Sigmoid colon (tissue), 7 donors: ENCODE data around the gene ARHGAP15. TPM values are rescaled to one million over a fixed set of nuclear protein-coding genes. Genes with fewer than 3 reads are reported as not detected.

Experiments
- DNase-seq: peaks from one replicate; pipeline ENCODE4 v3.0.0-alpha.2; 2019
- H3K27ac ChIP-seq, 4 donors: fragments of 200-600 bp; sonication (generic); one replicate each; pipeline ENCODE4 v1.5.1; 2016 to 2019; ENCODE audit warnings: mild to moderate bottlenecking in 1 of 4
- H3K27me3 ChIP-seq, 3 donors: fragments of 200-600 bp; sonication (generic); one replicate each; pipeline ENCODE4 v1.5.1; 2019; ENCODE audit warnings: mild to moderate bottlenecking in 1 of 3
- H3K36me3 ChIP-seq, 4 donors: fragments of 200-600 bp; sonication (generic); one replicate each; pipeline ENCODE4 v1.5.1; 2016 to 2019
- H3K4me1 ChIP-seq, 4 donors: fragments of 200-600 bp; sonication (generic); one replicate each; pipeline ENCODE4 v1.5.1; 2017 to 2019
- H3K4me3 ChIP-seq, 4 donors: fragments of 200-600 bp; sonication (generic); one replicate each; pipeline ENCODE4 v1.5.1; 2017 to 2019; ENCODE audit warnings: mild to moderate bottlenecking in 2 of 4, moderate library complexity in 1 of 4
- H3K9me3 ChIP-seq, 4 donors: fragments of 200-600 bp in 3 of 4; sonication (generic) in 3 of 4; one replicate each; pipeline versions ENCODE4 v1.5.1 to v1.6.1; 2013 to 2019
- EP300 ChIP-seq, 4 donors: sonication (generic); formaldehyde crosslinking; IDR thresholded peaks; one replicate each; pipeline ENCODE4 v1.6.1; 2017; ENCODE audit warnings: antibody characterized with exemption in 4 of 4
- POLR2A ChIP-seq, 2 donors: fragments of 450-650 bp; IDR thresholded peaks; one replicate each; pipeline ENCODE4 v1.6.1; 2016; ENCODE audit warnings: antibody characterized with exemption in 2 of 2, mild to moderate bottlenecking in 2 of 2, moderate library complexity in 2 of 2
- POLR2AphosphoS5 ChIP-seq, 4 donors: sonication (generic); formaldehyde crosslinking; IDR thresholded peaks; one replicate each; pipeline ENCODE4 v1.6.1; 2017; ENCODE audit warnings: antibody characterized with exemption in 4 of 4
- WGBS, 2 donors: extraction: QIAGEN DNeasy Blood & Tissue Kit; methylation state at CpG; one replicate each; pipeline ENCODE4 v1.1.7; 2013; 5-methylcytosine and 5-hydroxymethylcytosine counted together
- intact Hi-C: fragments of 100-400 bp; cut with DNase I; formaldehyde crosslinking; loops from one replicate; pipeline ENCODE4 v1.15.1; 2023
- polyA plus RNA-seq, 3 donors: library from polyadenylated mRNA; stranded (reverse); fragments of 200-250 nt; gene quantifications; one replicate each; pipeline ENCODE4 v1.2.3, GENCODE V29; 2013
- total RNA-seq, 4 donors: library from RNA; depleted of rRNA; stranded (reverse); fragments of >200 nt; gene quantifications; one replicate each; pipeline ENCODE4 v1.1.0, GENCODE V29; 2016
- TF ChIP-seq, protein P1 (sequence below), 4 experiments: fragments of 450-650 bp in 3 of 4; fragments of 200-600 bp in 1 of 4; IDR thresholded peaks; one replicate each; pipeline ENCODE4 v1.5.1; 2016 to 2019; ENCODE audit warnings: antibody characterized with exemption in 4 of 4, mild to moderate bottlenecking in 3 of 4, moderate library complexity in 2 of 4
- donor health status: healthy with polysubstance abuse.
- donor health status: Bipolar disorder and iron deficiency.
- donor health status: healthy.

Gene ARHGAP15
- total and polyA plus RNA-seq, 7 donors = 3.7 to 16.4 (median 6.0) TPM

DNA sequence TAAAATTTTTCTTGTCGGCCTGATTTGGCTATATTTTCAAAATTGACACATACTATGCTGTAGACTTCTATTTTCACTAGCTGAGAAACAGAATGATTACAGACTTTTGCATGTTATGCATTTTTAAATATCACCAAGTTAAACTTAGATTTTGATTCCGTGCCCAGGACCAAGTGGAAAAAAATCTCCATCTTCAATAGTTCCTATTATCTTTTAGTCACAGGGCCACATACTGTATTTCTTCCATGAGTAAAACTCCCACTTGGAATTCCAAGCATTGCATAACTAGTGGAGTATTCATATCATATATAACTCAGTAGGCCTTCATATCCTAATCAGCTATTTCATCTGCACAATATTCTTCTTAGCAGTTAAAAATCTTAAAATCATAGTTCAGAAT, 470.9 kb downstream of the ARHGAP15 start:
- 79 to 80% methylated on average over 2 of the region's 2 CpGs for WGBS, 2 donors
- intact Hi-C loops = no loop called here
- Histone ChIP-seq H3K27me3 (no peaks in the 10 kb centered on the region), H3K27ac (no peak overlapping the region), H3K36me3 (no peaks in the 10 kb centered on the region), H3K4me1 (no peaks in the 10 kb centered on the region), H3K9me3 (no peaks in the 10 kb centered on the region), H3K4me3 (no peak overlapping the region)
- DNase-seq = no peak
- TF ChIP-seq POLR2A (IDR thresholded peaks at IDR 0.05) = no peak
- TF ChIP-seq POLR2AphosphoS5 (IDR thresholded peaks at IDR 0.05) = no peak
- TF ChIP-seq, protein P1, sequence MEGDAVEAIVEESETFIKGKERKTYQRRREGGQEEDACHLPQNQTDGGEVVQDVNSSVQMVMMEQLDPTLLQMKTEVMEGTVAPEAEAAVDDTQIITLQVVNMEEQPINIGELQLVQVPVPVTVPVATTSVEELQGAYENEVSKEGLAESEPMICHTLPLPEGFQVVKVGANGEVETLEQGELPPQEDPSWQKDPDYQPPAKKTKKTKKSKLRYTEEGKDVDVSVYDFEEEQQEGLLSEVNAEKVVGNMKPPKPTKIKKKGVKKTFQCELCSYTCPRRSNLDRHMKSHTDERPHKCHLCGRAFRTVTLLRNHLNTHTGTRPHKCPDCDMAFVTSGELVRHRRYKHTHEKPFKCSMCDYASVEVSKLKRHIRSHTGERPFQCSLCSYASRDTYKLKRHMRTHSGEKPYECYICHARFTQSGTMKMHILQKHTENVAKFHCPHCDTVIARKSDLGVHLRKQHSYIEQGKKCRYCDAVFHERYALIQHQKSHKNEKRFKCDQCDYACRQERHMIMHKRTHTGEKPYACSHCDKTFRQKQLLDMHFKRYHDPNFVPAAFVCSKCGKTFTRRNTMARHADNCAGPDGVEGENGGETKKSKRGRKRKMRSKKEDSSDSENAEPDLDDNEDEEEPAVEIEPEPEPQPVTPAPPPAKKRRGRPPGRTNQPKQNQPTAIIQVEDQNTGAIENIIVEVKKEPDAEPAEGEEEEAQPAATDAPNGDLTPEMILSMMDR (IDR thresholded peaks at IDR 0.05) = no peak
- TF ChIP-seq EP300 (IDR thresholded peaks at IDR 0.05) = no peak

DNA sequence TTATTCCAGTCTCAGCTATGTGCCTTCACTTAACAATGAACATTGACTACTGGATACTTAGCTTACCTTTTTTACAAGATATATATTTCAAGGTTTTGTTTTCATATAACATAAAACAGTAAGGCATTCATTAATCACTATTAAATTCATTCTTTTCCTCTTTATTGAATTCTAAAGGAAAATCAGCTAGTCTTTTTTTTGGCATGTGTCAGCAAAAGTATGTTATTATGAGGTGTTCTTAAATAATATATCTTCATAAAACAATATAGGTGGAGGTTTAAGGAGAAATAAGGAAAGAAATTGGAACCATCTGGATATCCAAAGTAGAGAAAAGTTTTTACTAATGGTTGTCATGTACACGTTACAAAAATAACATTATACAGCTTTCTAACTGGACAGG, 472.6 kb downstream of the ARHGAP15 start:
- 69 to 86% methylated on average over 1 of the region's 1 CpG for WGBS, 2 donors
- intact Hi-C loops = no loop called here
- TF ChIP-seq POLR2A (IDR thresholded peaks at IDR 0.05) = no peak
- TF ChIP-seq POLR2AphosphoS5 (IDR thresholded peaks at IDR 0.05) = no peak
- TF ChIP-seq, protein P1 (IDR thresholded peaks at IDR 0.05) = no peak
- TF ChIP-seq EP300 (IDR thresholded peaks at IDR 0.05) = no peak

DNA sequence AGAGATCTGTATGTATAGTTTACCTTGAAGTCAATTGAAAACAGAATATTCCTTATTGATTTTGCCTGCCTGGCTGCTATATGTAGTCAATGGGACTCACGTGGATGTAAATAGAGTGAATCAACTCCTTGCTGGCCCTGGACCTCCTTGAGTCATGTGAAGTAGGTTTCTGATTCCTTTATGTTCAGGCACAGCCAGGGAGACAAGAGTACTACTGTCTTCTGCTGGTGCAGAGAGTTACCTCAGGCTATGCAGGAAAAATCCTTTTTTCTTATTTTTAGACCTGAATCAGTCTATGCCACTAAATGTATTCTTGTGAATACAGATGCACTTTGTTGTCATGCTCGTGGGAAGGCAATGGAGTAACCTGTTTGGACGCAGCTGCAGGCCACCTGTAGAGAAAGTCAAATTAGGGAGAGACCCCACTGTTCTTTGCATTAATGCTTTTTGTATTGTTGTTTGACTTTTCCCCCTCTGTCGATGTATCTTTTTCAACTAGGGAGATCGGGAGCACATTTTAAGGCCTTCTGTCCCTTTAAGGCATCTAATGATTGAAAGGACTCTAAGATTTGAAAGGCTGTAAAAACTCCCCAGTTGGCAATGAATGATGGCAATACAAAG, 473.9 kb downstream of the ARHGAP15 start:
- WGBS, 2 donors = 32 to 64% methylated on average over 5 of the region's 5 CpGs
- H3K36me3 ChIP-seq = no peaks in the 10 kb centered on the region
- no peaks in the 10 kb centered on the region for H3K9me3 ChIP-seq
- TF ChIP-seq, protein P1 (IDR thresholded peaks at IDR 0.05) = no peak
- TF ChIP-seq POLR2A (IDR thresholded peaks at IDR 0.05) = no peak
- TF ChIP-seq EP300 (IDR thresholded peaks at IDR 0.05) = no peak
- TF ChIP-seq POLR2AphosphoS5 (IDR thresholded peaks at IDR 0.05) = no peak
- H3K4me3 ChIP-seq = no peak overlapping the region
- DNase-seq = no peak
- no peaks in the 10 kb centered on the region for H3K4me1 ChIP-seq
- intact Hi-C loops = no loop called here
- no peak overlapping the region for H3K27ac ChIP-seq
- H3K27me3 ChIP-seq = no peaks in the 10 kb centered on the region

More for the DNA sequence above, 472.6 kb downstream of the ARHGAP15 start:
- Histone ChIP-seq H3K27me3 (no peaks in the 10 kb centered on the region), H3K4me1 (no peaks in the 10 kb centered on the region), H3K36me3 (no peaks in the 10 kb centered on the region), H3K27ac (no peak overlapping the region), H3K9me3 (no peaks in the 10 kb centered on the region), H3K4me3 (no peak overlapping the region)
- no peak for DNase-seq

DNA sequence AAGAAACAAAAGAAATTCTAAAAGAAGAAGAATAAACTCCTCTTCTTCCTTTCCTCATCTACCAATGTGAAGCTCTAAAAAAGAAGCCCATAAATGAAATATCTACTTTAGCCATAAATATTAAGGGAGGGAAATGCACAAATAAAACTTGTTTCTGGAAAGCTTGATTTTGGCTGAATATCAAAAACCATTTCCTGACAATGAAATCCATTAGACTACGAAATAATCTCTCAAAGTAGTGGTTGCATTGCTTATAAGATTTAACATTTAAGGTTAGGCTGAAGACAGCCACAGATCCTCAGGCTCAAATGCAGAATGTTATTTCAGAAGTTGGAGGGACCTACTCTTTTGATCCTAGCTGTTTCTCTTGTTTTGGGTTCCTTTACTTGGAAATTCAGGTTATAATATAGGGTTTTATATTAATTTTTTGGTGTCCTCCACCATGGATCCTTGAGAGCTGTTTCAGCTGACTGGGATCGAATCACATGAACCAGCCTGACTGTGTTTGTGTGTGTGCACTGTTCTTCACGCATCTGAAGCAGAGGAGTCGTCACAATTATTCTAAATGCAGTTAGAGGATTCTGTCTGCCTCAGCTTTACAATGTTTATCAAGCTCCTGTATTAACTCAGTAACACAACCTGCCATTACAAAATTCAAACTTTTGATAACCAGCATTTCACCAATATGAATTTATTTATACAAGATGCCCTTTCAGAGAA, 474.8 kb downstream of the ARHGAP15 start:
- WGBS, 2 donors = 46 to 61% methylated on average over 4 of the region's 4 CpGs
- H3K27ac ChIP-seq = no peak overlapping the region
- H3K9me3 ChIP-seq = no peaks in the 10 kb centered on the region
- H3K36me3 ChIP-seq = no peaks in the 10 kb centered on the region
- no peaks in the 10 kb centered on the region for H3K4me1 ChIP-seq
- no peak for DNase-seq
- H3K4me3 ChIP-seq = no peak overlapping the region
- TF ChIP-seq POLR2AphosphoS5 (IDR thresholded peaks at IDR 0.05) (no peak), POLR2A (IDR thresholded peaks at IDR 0.05) (no peak), EP300 (IDR thresholded peaks at IDR 0.05) (no peak)
- TF ChIP-seq, protein P1 (IDR thresholded peaks at IDR 0.05) = no peak
- intact Hi-C loops = no loop called here
- no peaks in the 10 kb centered on the region for H3K27me3 ChIP-seq
